Measurements from ENCODE around the gene ZFP36L2. TPM values are rescaled to one million over a fixed set of nuclear protein-coding genes. Genes with fewer than 3 reads are reported as not detected.

The ZFP36L2 gene
- total and polyA plus RNA-seq, 9 of the 15 experiments (the other 6 are each of a cell fraction or from before 2014, with no cell fraction given): 4.1 to 60.6 (median 20.3) TPM

DNA sequence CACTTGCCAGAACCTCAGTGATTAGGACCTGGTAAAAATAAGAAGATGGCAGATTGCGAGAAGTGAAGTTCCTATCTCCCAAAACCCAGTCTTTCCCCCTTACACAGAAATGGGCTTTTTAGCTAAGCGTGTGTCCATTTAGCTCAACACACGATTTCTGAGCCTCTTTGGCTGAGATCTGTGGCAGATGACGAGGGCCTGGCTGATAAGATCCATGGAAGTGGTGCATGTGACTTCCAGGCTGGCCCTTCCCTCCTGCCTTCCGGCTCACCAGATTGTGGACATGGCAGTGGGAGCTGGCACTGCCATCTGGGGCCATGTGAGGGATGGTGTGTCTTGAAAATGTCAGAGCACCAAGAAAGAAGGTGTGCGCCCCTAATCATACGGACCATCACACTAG is 41.0 kb upstream of the ZFP36L2 start (continued):
- no peak for TF ChIP-seq GTF2E2 (tag; IDR thresholded peaks at IDR 0.05)
- TF ChIP-seq ZNF146 (CRISPR knock-in tag; IDR thresholded peaks at IDR 0.05; ENCODE audit: unreplicated experiment): no peak
- no peak for TF ChIP-seq ZNF347 (CRISPR knock-in tag; IDR thresholded peaks at IDR 0.05; ENCODE audit: low read depth)
- 0 out of 2 replicates have a peak, but pooled peaks have one; percentile 35 for TF ChIP-seq SMAD3 (CRISPR knock-in tag; conservative IDR thresholded peaks at IDR 0.05)
- TF ChIP-seq, protein P1, sequence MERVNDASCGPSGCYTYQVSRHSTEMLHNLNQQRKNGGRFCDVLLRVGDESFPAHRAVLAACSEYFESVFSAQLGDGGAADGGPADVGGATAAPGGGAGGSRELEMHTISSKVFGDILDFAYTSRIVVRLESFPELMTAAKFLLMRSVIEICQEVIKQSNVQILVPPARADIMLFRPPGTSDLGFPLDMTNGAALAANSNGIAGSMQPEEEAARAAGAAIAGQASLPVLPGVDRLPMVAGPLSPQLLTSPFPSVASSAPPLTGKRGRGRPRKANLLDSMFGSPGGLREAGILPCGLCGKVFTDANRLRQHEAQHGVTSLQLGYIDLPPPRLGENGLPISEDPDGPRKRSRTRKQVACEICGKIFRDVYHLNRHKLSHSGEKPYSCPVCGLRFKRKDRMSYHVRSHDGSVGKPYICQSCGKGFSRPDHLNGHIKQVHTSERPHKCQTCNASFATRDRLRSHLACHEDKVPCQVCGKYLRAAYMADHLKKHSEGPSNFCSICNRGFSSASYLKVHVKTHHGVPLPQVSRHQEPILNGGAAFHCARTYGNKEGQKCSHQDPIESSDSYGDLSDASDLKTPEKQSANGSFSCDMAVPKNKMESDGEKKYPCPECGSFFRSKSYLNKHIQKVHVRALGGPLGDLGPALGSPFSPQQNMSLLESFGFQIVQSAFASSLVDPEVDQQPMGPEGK (CRISPR knock-in tag; IDR thresholded peaks at IDR 0.05; ENCODE audit: borderline replicate concordance): no peak
- peak; percentile 2 for TF ChIP-seq POLR3A (IDR thresholded peaks at IDR 0.05; ENCODE audit: borderline replicate concordance, extremely low read depth, insufficient read depth, insufficient read length)

DNA sequence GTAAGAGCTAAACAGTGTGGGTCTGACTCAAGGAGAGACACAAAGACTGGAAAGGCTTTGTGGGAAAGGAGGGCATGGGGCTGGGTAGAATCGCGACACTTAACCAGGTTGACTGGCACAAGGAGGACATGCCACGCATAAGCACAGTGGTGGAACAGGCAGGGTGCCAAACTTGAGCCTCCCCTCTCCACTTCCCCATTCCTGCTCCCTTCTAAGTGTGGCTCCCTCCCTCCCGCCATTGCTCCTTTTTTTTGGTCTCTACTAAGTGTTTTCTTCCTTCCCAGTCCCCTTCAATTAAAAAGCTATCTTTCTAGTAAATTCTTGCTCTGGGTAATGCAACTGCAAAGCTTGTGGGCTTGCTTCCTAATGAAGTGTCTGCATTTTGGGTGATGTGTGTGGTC is 40.3 kb upstream of the ZFP36L2 start:
- DNase-seq (ENCODE audit: extremely low read depth in 1 of 4, low spot score in 3 of 4) (no peak), ATAC-seq (no peak), FAIRE-seq (no peak)
- no TSS peak for BruUV-seq (replicated peaks)
- Histone ChIP-seq H3K9me3 (replicated peaks; ENCODE audit: control insufficient read depth, insufficient read depth, low read depth, low read length) (no peaks in the 10 kb centered on the region), H3K4me2 (ENCODE audit: insufficient read depth, low read length) (no peak overlapping the region), H3K4me3 (no peak overlapping the region), H3K36me3 (ENCODE audit: control insufficient read depth, insufficient read depth, low read length) (peaks cover 5% of the 10 kb centered on the region; the same call in 1 of the 3 replicates), H3K79me2 (ENCODE audit: control insufficient read depth, insufficient read depth, low read length) (no peaks in the 10 kb centered on the region), H3K9me1 (ENCODE audit: control insufficient read depth, insufficient read depth, low read length) (no peaks in the 10 kb centered on the region), H3K27me3 (ENCODE audit: control insufficient read depth in 2 of 2, insufficient read depth in 2 of 2, low read length in 2 of 2) (no peaks in the 10 kb centered on the region), H3K27ac (ENCODE audit: extremely low read depth, low read depth, low read length) (no peak overlapping the region), H3K4me1 (replicated peaks in 1 of 2; ENCODE audit: control insufficient read depth in 2 of 2, insufficient read depth in 2 of 2, low read length in 2 of 2) (peaks cover 10% of the 10 kb centered on the region in 2 experiments; a peak in 3 of 5 replicates), H2AFZ (ENCODE audit: low read depth, low read length) (no peak overlapping the region), H4K20me1 (replicated peaks; ENCODE audit: control insufficient read depth, insufficient read depth, low read length) (no peaks in the 10 kb centered on the region), H3K9ac (ENCODE audit: insufficient read depth in 1 of 2, low read depth in 2 of 2, low read length in 2 of 2) (no peak overlapping the region)
- in situ Hi-C loops (cut with MboI) (no loop called here), intact Hi-C loops (cut with micrococcal nuclease) (no loop called here)
- TF ChIP-seq, protein P2, sequence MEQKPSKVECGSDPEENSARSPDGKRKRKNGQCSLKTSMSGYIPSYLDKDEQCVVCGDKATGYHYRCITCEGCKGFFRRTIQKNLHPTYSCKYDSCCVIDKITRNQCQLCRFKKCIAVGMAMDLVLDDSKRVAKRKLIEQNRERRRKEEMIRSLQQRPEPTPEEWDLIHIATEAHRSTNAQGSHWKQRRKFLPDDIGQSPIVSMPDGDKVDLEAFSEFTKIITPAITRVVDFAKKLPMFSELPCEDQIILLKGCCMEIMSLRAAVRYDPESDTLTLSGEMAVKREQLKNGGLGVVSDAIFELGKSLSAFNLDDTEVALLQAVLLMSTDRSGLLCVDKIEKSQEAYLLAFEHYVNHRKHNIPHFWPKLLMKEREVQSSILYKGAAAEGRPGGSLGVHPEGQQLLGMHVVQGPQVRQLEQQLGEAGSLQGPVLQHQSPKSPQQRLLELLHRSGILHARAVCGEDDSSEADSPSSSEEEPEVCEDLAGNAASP (IDR thresholded peaks at IDR 0.05): no peak
- TF ChIP-seq NFIC (IDR thresholded peaks at IDR 0.05): peak; percentile 14; the same call in 1 of the 2 replicates
- TF ChIP-seq SPI1 (IDR thresholded peaks at IDR 0.05; ENCODE audit: borderline replicate concordance, low read depth, low read length): peak; percentile 84; the same call in 1 of the 2 replicates
- WGBS (ENCODE audit: insufficient coverage, low coverage, missing lambda C conversion rate): 73% methylated on average over 4 of the region's 4 CpGs
- ChIA-PET CTCF (ENCODE audit: low intra/inter-chr PET ratio) (no interaction called here), POLR2A (interaction anchor here (0.9 to 1.9 kb wide), 2 partner anchors 10 to 18 kb away, joined by 3 to 6 read pairs; no protein-coding TSS in a partner anchor)

Data from K562 (cell line).